HEK293 (cell line): Measurements from ENCODE around the gene ADCY7.

Experiments
- ATF2 ChIP-seq: fragments of 450-650 bp; formaldehyde crosslinking; IDR thresholded peaks from 2 replicates; pipeline ENCODE4 v1.5.1; 2016; ENCODE audit warnings: missing biosample characterization, missing genetic modification characterization, low read depth
- HIC1 ChIP-seq: fragments of 450-650 bp; formaldehyde crosslinking; IDR thresholded peaks from 2 replicates; pipeline ENCODE4 v1.5.1; 2016; ENCODE audit warnings: missing biosample characterization, missing genetic modification characterization
- ZBTB44 ChIP-seq: fragments of 450-650 bp; IDR thresholded peaks from 2 replicates; pipeline ENCODE4 v1.5.1; 2018; ENCODE audit warnings: missing biosample characterization, mild to moderate bottlenecking, missing genetic modification characterization
- ZNF148 ChIP-seq: fragments of 450-650 bp; formaldehyde crosslinking; IDR thresholded peaks from 2 replicates; pipeline ENCODE4 v1.5.0; 2017; ENCODE audit warnings: missing biosample characterization, missing genetic modification characterization, borderline replicate concordance
- ZNF302 ChIP-seq: fragments of 450-650 bp; formaldehyde crosslinking; IDR thresholded peaks from 2 replicates; pipeline ENCODE4 v1.5.1; 2016; ENCODE audit warnings: missing biosample characterization, missing genetic modification characterization, low read depth
- ZNF639 ChIP-seq: fragments of 450-650 bp; formaldehyde crosslinking; IDR thresholded peaks from 2 replicates; pipeline ENCODE4 v1.5.1; 2016; ENCODE audit warnings: missing biosample characterization, missing genetic modification characterization

GRCh38 chr16:50275098-50275415, 8.7 kb downstream of the ADCY7 start:
- TF ChIP-seq ZNF302 (no peak), ZBTB44 (no peak), ATF2 (tag by site-specific recombination) (no peak), HIC1 (no peak), ZNF639 (no peak), ZNF148 (no peak)
